ENCODE measurements around the gene HMGCS2.
"Not testable (repeated sequence)": the region's sequence is repeated elsewhere in the genome, so short reads cannot be mapped to it uniquely, and the experiment has no call there.

HMGCS2 gene

DNA sequence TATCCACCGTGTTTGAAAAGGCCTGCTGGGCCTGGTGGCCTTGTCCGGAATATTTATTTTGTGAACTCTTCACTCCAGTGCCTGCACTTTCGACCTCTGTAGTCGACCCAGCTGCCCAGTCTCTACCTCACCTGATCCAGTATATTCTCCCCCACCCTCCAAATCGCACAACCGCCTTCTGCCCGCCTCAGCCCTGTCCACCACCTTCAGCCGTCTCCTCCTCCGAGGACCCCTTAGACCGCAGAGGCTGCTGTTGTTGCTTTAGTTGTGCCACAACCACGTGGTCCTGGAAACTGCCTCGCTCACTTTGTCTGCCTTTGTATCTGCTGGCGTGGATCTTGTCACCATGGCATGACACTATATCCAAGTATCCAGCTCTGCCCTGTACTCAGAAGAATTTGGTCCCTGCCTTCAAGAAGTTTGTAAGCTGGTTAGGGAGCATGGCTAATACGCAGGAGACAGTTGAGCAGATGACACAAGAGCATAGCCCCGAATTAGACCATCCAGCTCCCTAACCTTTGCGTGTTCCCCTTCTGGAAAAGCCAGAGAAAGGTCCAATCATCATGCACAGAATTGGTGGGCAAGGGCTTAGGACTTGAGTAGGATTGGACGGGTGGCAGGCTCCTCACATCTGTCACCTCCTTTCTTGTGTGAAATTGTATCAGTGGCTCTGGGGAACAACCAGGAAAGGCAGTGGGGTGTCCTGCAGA, 55.5 kb downstream of the HMGCS2 start:
- Histone ChIP-seq H3K9me2 (replicated peaks; ENCODE audit: insufficient read depth, low read length) (no peaks in the 10 kb centered on the region), H3K36me3 (ENCODE audit: low read length) (no peaks in the 10 kb centered on the region), H3F3A (ENCODE audit: insufficient read depth) (no peaks in the 10 kb centered on the region), H3K9me3 (ENCODE audit: insufficient read depth, low read length) (no peaks in the 10 kb centered on the region), H3K79me2 (ENCODE audit: insufficient read depth, low read length) (peaks cover 63% of the 10 kb centered on the region), H3K4me3 (ENCODE audit: insufficient read depth, low read length, poor library complexity, severe bottlenecking) (peak overlapping the region; percentile 97), H3K9ac (ENCODE audit: low read length) (peak overlapping the region; percentile 99), H3K4me2 (ENCODE audit: low read depth, low read length, poor library complexity, severe bottlenecking) (peak overlapping the region; percentile 89), H4K20me1 (ENCODE audit: low read depth, low read length) (peaks cover 10% of the 10 kb centered on the region; the same call in 1 of the 2 replicates), H3K27ac (ENCODE audit: low read depth, low read length) (peak overlapping the region; percentile 73), H2AFZ (ENCODE audit: low read depth, low read length, severe bottlenecking) (no peak overlapping the region), H3K27me3 (ENCODE audit: low read length) (no peaks in the 10 kb centered on the region)
- TF ChIP-seq, protein P1, sequence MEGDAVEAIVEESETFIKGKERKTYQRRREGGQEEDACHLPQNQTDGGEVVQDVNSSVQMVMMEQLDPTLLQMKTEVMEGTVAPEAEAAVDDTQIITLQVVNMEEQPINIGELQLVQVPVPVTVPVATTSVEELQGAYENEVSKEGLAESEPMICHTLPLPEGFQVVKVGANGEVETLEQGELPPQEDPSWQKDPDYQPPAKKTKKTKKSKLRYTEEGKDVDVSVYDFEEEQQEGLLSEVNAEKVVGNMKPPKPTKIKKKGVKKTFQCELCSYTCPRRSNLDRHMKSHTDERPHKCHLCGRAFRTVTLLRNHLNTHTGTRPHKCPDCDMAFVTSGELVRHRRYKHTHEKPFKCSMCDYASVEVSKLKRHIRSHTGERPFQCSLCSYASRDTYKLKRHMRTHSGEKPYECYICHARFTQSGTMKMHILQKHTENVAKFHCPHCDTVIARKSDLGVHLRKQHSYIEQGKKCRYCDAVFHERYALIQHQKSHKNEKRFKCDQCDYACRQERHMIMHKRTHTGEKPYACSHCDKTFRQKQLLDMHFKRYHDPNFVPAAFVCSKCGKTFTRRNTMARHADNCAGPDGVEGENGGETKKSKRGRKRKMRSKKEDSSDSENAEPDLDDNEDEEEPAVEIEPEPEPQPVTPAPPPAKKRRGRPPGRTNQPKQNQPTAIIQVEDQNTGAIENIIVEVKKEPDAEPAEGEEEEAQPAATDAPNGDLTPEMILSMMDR (IDR thresholded peaks at IDR 0.05; ENCODE audit: insufficient read depth, low read length, poor library complexity, severe bottlenecking): no peak
- TF ChIP-seq EZH2phosphoT487 (conservative IDR thresholded peaks at IDR 0.05; ENCODE audit: low read length): no peak

DNA sequence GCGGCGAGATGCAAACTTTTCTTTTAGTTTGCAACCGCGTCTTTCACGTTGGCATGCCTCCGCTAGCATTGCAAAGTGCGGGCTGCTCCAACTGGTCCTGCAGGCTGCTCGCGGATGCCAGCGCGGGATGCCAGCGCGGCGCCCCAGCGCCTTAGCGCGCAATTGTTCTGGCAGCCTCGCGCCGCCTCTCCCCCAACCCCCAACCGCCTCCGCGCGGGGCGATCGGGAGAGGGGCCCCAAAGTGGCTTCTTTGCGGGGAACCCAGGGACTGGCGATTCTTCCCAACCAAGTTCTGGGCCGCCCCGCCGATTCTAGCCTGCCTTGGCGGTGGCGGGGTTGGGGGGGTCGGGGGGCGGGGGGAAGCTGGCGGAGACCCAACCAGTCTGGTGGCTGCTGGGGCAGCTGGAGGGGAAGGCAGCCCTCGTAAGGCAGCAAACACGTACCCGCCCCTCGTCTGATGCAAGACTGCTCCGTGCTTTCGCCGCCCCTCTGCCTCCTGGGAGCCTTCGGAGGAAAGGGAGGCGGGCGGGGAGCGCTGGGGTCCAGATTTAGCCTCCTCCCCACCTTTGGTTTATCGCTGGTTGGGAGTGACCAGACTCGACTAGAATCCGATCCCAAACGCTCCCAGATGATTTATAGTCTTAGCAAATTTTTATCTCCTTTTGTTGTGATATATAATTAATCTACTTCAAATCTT, 56.2 kb downstream of the HMGCS2 start:
- Histone ChIP-seq H3K27ac (ENCODE audit: low read depth, low read length) (peak overlapping the region; percentile 76), H3K79me2 (ENCODE audit: insufficient read depth, low read length) (peaks cover 56% of the 10 kb centered on the region), H3K9ac (ENCODE audit: low read length) (peak overlapping the region; percentile 99), H3K9me2 (replicated peaks; ENCODE audit: insufficient read depth, low read length) (no peaks in the 10 kb centered on the region), H3F3A (ENCODE audit: insufficient read depth) (no peaks in the 10 kb centered on the region), H3K9me3 (ENCODE audit: insufficient read depth, low read length) (no peaks in the 10 kb centered on the region), H4K20me1 (ENCODE audit: low read depth, low read length) (peaks cover 6% of the 10 kb centered on the region; the same call in 1 of the 2 replicates), H2AFZ (ENCODE audit: low read depth, low read length, severe bottlenecking) (peak overlapping the region; percentile 83), H3K4me2 (ENCODE audit: low read depth, low read length, poor library complexity, severe bottlenecking) (peak overlapping the region; percentile 89), H3K27me3 (ENCODE audit: low read length) (no peaks in the 10 kb centered on the region), H3K36me3 (ENCODE audit: low read length) (no peaks in the 10 kb centered on the region), H3K4me3 (ENCODE audit: insufficient read depth, low read length, poor library complexity, severe bottlenecking) (peak overlapping the region; percentile 97)
- TF ChIP-seq EZH2phosphoT487 (conservative IDR thresholded peaks at IDR 0.05; ENCODE audit: low read length): no peak
- TF ChIP-seq, protein P1 (IDR thresholded peaks at IDR 0.05; ENCODE audit: insufficient read depth, low read length, poor library complexity, severe bottlenecking): no peak

DNA sequence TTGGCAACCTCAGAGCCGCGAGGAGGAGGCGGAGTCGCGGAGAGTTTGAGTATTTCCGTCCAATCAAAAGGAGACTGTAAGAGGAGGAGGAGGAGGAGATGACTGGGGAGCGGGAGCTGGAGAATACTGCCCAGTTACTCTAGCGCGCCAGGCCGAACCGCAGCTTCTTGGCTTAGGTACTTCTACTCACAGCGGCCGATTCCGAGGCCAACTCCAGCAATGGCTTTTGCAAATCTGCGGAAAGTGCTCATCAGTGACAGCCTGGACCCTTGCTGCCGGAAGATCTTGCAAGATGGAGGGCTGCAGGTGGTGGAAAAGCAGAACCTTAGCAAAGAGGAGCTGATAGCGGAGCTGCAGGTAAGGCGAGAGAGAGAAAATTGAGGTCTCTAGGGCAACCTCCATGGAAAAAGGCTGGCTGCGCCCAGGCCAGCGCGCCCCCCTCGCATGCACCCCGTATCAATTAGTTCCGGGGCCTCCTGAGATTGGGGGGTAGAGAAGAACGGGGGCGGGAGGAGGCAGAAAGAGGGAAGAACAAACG, 56.8 kb downstream of the HMGCS2 start, which contains the start of gene PHGDH:
Gene PHGDH, plus strand, starts transcription at position 131 of the 538 bp plus-strand sequence. Its CDS starts 89 bp downstream, at position 220.
- peak within 1 kb of the TSS; percentile 89 for H3K4me2 ChIP-seq (ENCODE audit: low read depth, low read length, poor library complexity, severe bottlenecking)
- peaks cover 6% of the 10 kb centered on the region; the same call in 1 of the 2 replicates for H4K20me1 ChIP-seq (ENCODE audit: low read depth, low read length)
- H3K36me3 ChIP-seq (ENCODE audit: low read length): no peaks in the 10 kb centered on the region
- peaks cover 50% of the 10 kb centered on the region for H3K79me2 ChIP-seq (ENCODE audit: insufficient read depth, low read length)
- no peaks in the 10 kb centered on the region for H3K9me2 ChIP-seq (replicated peaks; ENCODE audit: insufficient read depth, low read length)
- H3K9me3 ChIP-seq (ENCODE audit: insufficient read depth, low read length): no peaks in the 10 kb centered on the region
- H3K4me3 ChIP-seq (ENCODE audit: insufficient read depth, low read length, poor library complexity, severe bottlenecking): peak within 1 kb of the TSS; percentile 97
- peak within 1 kb of the TSS; percentile 99 for H3K9ac ChIP-seq (ENCODE audit: low read length)
- H3K27me3 ChIP-seq (ENCODE audit: low read length): no peaks in the 10 kb centered on the region
- peak within 1 kb of the TSS; percentile 76 for H3K27ac ChIP-seq (ENCODE audit: low read depth, low read length)
- H3F3A ChIP-seq (ENCODE audit: insufficient read depth): no peaks in the 10 kb centered on the region
- no peak for TF ChIP-seq EZH2phosphoT487 (conservative IDR thresholded peaks at IDR 0.05; ENCODE audit: low read length)
- TF ChIP-seq, protein P1 (IDR thresholded peaks at IDR 0.05; ENCODE audit: insufficient read depth, low read length, poor library complexity, severe bottlenecking): no peak
- H2AFZ ChIP-seq (ENCODE audit: low read depth, low read length, severe bottlenecking): peak within 1 kb of the TSS; percentile 83

DNA sequence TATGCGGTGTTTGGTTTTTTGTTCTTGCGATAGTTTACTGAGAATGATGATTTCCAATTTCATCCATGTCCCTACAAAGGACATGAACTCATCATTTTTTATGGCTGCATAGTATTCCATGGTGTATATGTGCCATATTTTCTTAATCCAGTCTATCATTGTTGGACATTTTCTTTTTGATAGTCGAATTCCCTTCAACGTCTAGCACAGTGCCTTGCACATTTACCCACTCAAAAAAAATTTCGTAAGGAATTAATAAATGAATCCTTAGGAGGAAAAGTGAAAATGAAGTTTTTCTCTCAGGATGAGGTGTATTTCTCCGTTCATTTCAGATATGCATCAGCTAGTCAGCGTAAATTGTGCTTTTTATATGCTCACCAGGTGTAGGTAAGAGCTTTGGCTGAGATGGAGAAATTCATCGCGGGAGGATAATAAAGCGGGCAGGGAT, 57.3 kb downstream of the HMGCS2 start:
- not testable (repeated sequence) for H3K9me2 ChIP-seq (replicated peaks; ENCODE audit: insufficient read depth, low read length)

DNA sequence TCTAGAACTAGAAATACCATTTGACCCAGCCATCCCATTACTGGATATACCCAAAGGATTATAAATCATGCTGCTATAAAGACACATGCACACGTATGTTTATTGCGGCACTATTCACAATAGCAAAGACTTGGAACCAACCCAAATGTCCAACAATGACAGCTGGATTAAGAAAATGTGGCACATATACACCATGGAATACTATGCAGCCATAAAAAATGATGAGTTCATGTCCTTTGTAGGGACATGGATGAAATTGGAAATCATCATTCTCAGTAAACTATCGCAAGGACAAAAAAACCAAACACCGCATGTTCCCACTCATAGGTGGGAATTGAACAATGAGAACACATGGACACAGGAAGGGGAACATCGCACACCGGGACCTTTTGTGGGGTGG, 62.1 kb downstream of the HMGCS2 start:
- H3K27ac ChIP-seq (ENCODE audit: low read depth, low read length): not testable (repeated sequence)

More for the DNA sequence above, 57.3 kb downstream of the HMGCS2 start:
- not testable (repeated sequence) for H3K36me3 ChIP-seq (ENCODE audit: low read length); H3K9me3 ChIP-seq (ENCODE audit: insufficient read depth, low read length); H3K27me3 ChIP-seq (ENCODE audit: low read length); H3K27ac ChIP-seq (ENCODE audit: low read depth, low read length); H3F3A ChIP-seq (ENCODE audit: insufficient read depth); H4K20me1 ChIP-seq (ENCODE audit: low read depth, low read length)
- peak overlapping the region; percentile 89 for H3K4me2 ChIP-seq (ENCODE audit: low read depth, low read length, poor library complexity, severe bottlenecking)
- H3K9ac ChIP-seq (ENCODE audit: low read length): peak overlapping the region; percentile 99
- peaks cover 45% of the 10 kb centered on the region for H3K79me2 ChIP-seq (ENCODE audit: insufficient read depth, low read length)
- peak overlapping the region; percentile 83 for H2AFZ ChIP-seq (ENCODE audit: low read depth, low read length, severe bottlenecking)
- H3K4me3 ChIP-seq (ENCODE audit: insufficient read depth, low read length, poor library complexity, severe bottlenecking): peak overlapping the region; percentile 97

More for the DNA sequence above, 62.1 kb downstream of the HMGCS2 start:
- H3K9ac ChIP-seq (ENCODE audit: low read length); H2AFZ ChIP-seq (ENCODE audit: low read depth, low read length, severe bottlenecking); H3K4me2 ChIP-seq (ENCODE audit: low read depth, low read length, poor library complexity, severe bottlenecking); H3K4me3 ChIP-seq (ENCODE audit: insufficient read depth, low read length, poor library complexity, severe bottlenecking); H3K79me2 ChIP-seq (ENCODE audit: insufficient read depth, low read length); H3K9me2 ChIP-seq (replicated peaks; ENCODE audit: insufficient read depth, low read length); H3K9me3 ChIP-seq (ENCODE audit: insufficient read depth, low read length); H3F3A ChIP-seq (ENCODE audit: insufficient read depth); H4K20me1 ChIP-seq (ENCODE audit: low read depth, low read length); H3K36me3 ChIP-seq (ENCODE audit: low read length); H3K27me3 ChIP-seq (ENCODE audit: low read length): not testable (repeated sequence)
